HAP-1 (cell line): ENCODE results near the gene CEP131.
"Not testable (repeated sequence)": the region's sequence is repeated elsewhere in the genome, so short reads cannot be mapped to it uniquely, and the experiment has no call there.

Experiments
- DNase-seq, 2 experiments: peaks; one replicate each; pipeline ENCODE4 v3.0.0-alpha.2; 2016 to 2020; ENCODE audit warnings: low spot score in 2 of 2
- H3K27me3 ChIP-seq: fragments of 250-450 bp; sonication (Bioruptor Pico); 2 replicates; pipeline ENCODE4 v1.5.1; 2020; ENCODE audit warnings: low read depth, mild to moderate bottlenecking, moderate library complexity
- H3K36me3 ChIP-seq: fragments of 250-450 bp; sonication (Bioruptor Pico); replicated peaks from 2 replicates; pipeline ENCODE4 v1.5.1; 2020; ENCODE audit warnings: mild to moderate bottlenecking
- H3K4me1 ChIP-seq: fragments of 250-450 bp; sonication (Bioruptor Pico); 2 replicates; pipeline ENCODE4 v1.5.1; 2020; ENCODE audit warnings: mild to moderate bottlenecking
- H3K4me3 ChIP-seq: fragments of 250-450 bp; sonication (Bioruptor Pico); 2 replicates; pipeline ENCODE4 v1.5.1; 2020; ENCODE audit warnings: mild to moderate bottlenecking, moderate library complexity
- H3K9me3 ChIP-seq: fragments of 250-450 bp; sonication (Bioruptor Pico); 2 replicates; pipeline ENCODE4 v1.5.1; 2020; ENCODE audit warnings: mild to moderate bottlenecking, moderate library complexity
- in situ Hi-C: fragments of 300-500 bp; cut with MboI; formaldehyde crosslinking; loops from 3 replicates; pipeline ENCODE4 v1.14.3; 2020; ENCODE audit warnings: low sequenced_read_pairs, inconsistent platforms, mixed read lengths

The CEP131 gene

GRCh38 chr17:81160747-81161453, 61.9 kb downstream of the CEP131 start:
- peaks cover 3% of the 10 kb centered on the region; the same call in 1 of the 2 replicates for H3K4me1 ChIP-seq
- no peaks in the 10 kb centered on the region for H3K9me3 ChIP-seq
- no peak overlapping the region for H3K4me3 ChIP-seq
- H3K36me3 ChIP-seq: no peaks in the 10 kb centered on the region
- in situ Hi-C loops: no loop called here
- no peaks in the 10 kb centered on the region for H3K27me3 ChIP-seq
- DNase-seq: no peak

DNA sequence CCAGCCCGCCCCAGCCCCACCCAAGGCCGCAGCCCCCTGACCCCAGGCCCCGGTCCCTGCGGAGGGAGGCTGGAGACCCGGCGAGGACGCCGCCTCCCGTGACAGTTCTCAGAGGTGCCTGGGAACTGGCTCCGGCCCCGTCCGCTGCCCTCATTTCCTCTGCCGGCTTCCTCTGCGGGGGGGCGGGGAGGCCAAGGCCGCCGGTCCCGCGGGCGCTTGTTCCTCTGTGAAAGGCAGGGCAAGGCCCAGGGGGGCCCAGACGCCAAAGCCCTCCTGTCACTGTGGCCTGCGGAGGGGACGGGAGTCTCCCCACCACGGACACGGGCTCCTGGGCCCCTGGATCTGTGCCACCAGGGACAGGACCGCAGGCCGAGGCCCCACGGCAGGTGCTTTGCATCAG, 62.5 kb downstream of the CEP131 start:
- no peaks in the 10 kb centered on the region for H3K36me3 ChIP-seq
- H3K4me1 ChIP-seq: 0 out of 2 replicates have a peak, but pooled peaks cover 3% of the 10 kb centered on the region
- H3K27me3 ChIP-seq: no peaks in the 10 kb centered on the region
- no peak for DNase-seq
- H3K4me3 ChIP-seq: no peak overlapping the region
- no peaks in the 10 kb centered on the region for H3K9me3 ChIP-seq
- in situ Hi-C loops: no loop called here

- no peak overlapping the region for H3K4me3 ChIP-seq
- no peaks in the 10 kb centered on the region for H3K9me3 ChIP-seq
- no peaks in the 10 kb centered on the region for H3K4me1 ChIP-seq
- no peak for DNase-seq
- no peaks in the 10 kb centered on the region for H3K36me3 ChIP-seq
- in situ Hi-C loops: no loop called here
- no peaks in the 10 kb centered on the region for H3K27me3 ChIP-seq
These were observed 63.0 kb downstream of the CEP131 start for GRCh38 chr17:81159611-81160265.

DNA sequence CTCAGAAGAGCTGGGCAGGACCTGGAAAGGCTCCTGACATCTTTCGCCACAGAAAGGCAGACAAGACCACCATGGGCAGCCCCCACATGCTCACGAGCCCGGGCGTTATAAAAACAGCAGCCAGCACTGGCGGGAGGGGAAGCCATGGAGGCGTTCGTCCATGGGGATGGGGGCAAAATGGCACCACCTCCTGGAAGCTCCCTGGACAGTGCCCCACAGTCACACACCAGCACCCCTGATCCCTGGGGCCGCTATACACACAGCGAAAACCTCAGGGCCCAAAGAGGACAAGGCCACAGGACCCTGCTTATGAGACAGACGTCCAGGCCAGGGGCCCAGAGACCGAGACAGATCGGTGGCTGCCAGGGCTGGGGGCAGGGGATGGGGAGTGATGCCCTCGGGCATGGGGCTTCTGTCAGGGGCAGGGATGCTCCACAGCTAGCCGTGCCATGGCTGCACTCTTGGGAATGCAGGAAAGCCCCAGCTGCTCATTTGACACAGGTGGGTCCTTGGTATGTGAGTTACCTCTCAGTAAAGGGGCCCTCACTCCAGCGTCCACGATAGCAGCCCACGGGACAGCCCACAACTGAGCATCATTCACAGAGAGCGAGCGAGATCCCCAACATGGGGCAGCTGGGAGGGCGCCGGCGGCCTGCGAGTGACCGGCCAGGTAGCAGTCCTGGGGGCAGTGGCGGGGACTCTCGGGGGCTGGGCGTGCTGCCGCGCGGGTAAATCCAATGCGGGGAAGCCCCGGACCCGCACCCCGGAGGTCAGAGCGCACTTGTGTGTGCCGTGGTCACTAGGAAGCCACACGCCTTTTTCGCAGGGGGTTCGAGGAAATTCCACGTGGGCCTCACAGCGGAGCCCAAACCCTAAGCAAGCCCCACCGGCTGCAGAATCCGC, 63.8 kb downstream of the CEP131 start:
- no peaks in the 10 kb centered on the region for H3K4me1 ChIP-seq
- H3K4me3 ChIP-seq: no peak overlapping the region
- no peak for DNase-seq
- in situ Hi-C loops: no loop called here
- H3K9me3 ChIP-seq: no peaks in the 10 kb centered on the region
- no peaks in the 10 kb centered on the region for H3K36me3 ChIP-seq
- H3K27me3 ChIP-seq: no peaks in the 10 kb centered on the region

DNA sequence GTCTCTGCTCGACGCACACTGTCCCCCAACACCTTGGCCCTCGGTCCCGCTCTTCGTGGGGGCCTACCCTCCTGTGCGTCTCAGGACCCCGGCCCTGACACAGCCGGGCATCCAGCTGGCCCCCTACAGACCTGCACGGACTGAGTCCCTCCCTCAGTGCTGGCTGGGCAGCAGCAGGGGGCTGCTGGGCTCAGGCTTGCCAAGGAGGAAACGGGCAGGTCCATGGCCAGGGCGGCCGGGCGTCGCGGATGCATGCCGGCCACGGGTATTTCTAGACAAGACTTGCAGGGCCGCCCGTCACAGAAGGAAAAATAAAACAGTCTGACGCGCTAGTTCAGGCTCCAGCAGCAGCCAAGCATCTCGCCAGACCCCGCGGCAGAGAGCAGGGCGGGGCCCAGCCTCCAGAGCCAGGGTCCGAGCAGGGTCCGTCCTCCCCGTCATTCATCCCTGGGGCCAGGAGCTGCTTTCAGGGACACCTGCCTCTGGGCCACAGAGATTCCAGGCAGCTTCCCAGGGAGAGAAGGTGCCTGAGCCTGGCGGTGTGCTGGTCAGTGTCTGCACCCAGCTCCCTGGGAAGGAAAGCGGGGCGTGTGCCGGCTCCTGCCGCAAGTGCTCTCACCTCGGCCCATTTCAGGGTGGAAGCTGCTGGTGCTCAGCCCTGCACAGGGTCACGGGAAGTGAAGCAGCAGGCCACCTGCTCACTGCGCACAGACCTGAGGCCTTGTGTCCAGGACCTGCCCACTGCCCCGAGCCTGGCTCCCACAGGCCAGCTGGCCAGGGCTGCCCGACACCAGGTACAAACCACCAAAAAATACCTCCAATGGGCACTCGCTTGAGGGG, 64.7 kb downstream of the CEP131 start:
- H3K4me3 ChIP-seq: no peak overlapping the region
- no peaks in the 10 kb centered on the region for H3K36me3 ChIP-seq
- H3K27me3 ChIP-seq: no peaks in the 10 kb centered on the region
- in situ Hi-C loops: no loop called here
- H3K4me1 ChIP-seq: no peaks in the 10 kb centered on the region
- DNase-seq: no peak
- H3K9me3 ChIP-seq: no peaks in the 10 kb centered on the region

- no peaks in the 10 kb centered on the region for H3K4me1 ChIP-seq
- DNase-seq: no peak
- in situ Hi-C loops: no loop called here
These were observed 65.6 kb downstream of the CEP131 start for GRCh38 chr17:81156866-81157805.

GRCh38 chr17:81154961-81155360, 67.8 kb downstream of the CEP131 start:
- in situ Hi-C loops: no loop called here
- no peaks in the 10 kb centered on the region for H3K36me3 ChIP-seq
- no peaks in the 10 kb centered on the region for H3K4me1 ChIP-seq
- H3K9me3 ChIP-seq: no peaks in the 10 kb centered on the region
- no peak overlapping the region for H3K4me3 ChIP-seq
- no peak for DNase-seq
- H3K27me3 ChIP-seq: no peaks in the 10 kb centered on the region

More at GRCh38 chr17:81156866-81157805, 65.6 kb downstream of the CEP131 start:
- Histone ChIP-seq H3K9me3 (no peaks in the 10 kb centered on the region), H3K4me3 (no peak overlapping the region), H3K27me3 (no peaks in the 10 kb centered on the region), H3K36me3 (no peaks in the 10 kb centered on the region)

GRCh38 chr17:81154016-81154415, 68.7 kb downstream of the CEP131 start:
- H3K27me3 ChIP-seq, H3K4me3 ChIP-seq, in situ Hi-C loops, H3K9me3 ChIP-seq, H3K36me3 ChIP-seq, DNase-seq, H3K4me1 ChIP-seq: not testable (repeated sequence)

- no peak overlapping the region for H3K4me3 ChIP-seq
- in situ Hi-C loops: no loop called here
- no peaks in the 10 kb centered on the region for H3K4me1 ChIP-seq
- H3K9me3 ChIP-seq: no peaks in the 10 kb centered on the region
- no peaks in the 10 kb centered on the region for H3K36me3 ChIP-seq
- DNase-seq: no peak
- no peaks in the 10 kb centered on the region for H3K27me3 ChIP-seq
These were observed 69.4 kb downstream of the CEP131 start for GRCh38 chr17:81153340-81153803.

GRCh38 chr17:81152288-81152828, 70.4 kb downstream of the CEP131 start:
- Histone ChIP-seq H3K9me3 (no peaks in the 10 kb centered on the region), H3K4me3 (no peak overlapping the region)

DNA sequence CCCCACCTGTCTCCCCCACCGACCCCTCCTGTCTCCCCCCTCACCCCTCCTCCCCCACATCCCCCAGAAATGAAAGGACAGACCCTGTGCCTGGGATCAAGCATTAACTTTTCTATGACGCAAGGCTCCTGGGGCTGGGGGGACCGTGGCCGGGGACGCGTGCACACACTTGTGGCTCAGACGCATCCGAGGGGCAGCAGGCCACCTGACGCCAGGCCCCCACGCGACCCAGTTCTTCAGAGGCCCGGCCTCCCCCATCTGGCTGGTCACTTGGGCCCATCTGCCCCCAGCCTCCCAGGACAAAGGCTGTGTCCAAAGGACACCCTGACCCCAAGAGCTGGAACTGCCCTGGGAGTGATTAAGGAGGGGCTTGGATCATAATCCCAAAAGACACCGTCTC, 71.5 kb downstream of the CEP131 start:
- no peaks in the 10 kb centered on the region for H3K9me3 ChIP-seq
- in situ Hi-C loops: no loop called here
- no peaks in the 10 kb centered on the region for H3K27me3 ChIP-seq
- no peak overlapping the region for H3K4me3 ChIP-seq
- no peaks in the 10 kb centered on the region for H3K36me3 ChIP-seq
- no peaks in the 10 kb centered on the region for H3K4me1 ChIP-seq
- no peak for DNase-seq

More at GRCh38 chr17:81152288-81152828, 70.4 kb downstream of the CEP131 start:
- Histone ChIP-seq H3K4me1 (no peaks in the 10 kb centered on the region), H3K36me3 (no peaks in the 10 kb centered on the region), H3K27me3 (no peaks in the 10 kb centered on the region)
- in situ Hi-C loops: no loop called here
- DNase-seq: no peak

- no peak for DNase-seq
- no peaks in the 10 kb centered on the region for H3K4me1 ChIP-seq
- in situ Hi-C loops: no loop called here
- H3K36me3 ChIP-seq: no peaks in the 10 kb centered on the region
- H3K4me3 ChIP-seq: no peak overlapping the region
- H3K27me3 ChIP-seq: no peaks in the 10 kb centered on the region
- no peaks in the 10 kb centered on the region for H3K9me3 ChIP-seq
These were observed 72.2 kb downstream of the CEP131 start for GRCh38 chr17:81150377-81151077.
